ENCODE results near the gene TSHZ2.

- TF ChIP-seq POLR2A (IDR thresholded peaks at IDR 0.05; ENCODE audit: low read depth, low read length) (no peak), TAF1 (IDR thresholded peaks at IDR 0.05; ENCODE audit: borderline replicate concordance, low read depth, low read length) (no peak)
Observed at GRCh38 chr20:53337390-53338101, 365.4 kb downstream of the TSHZ2 start.

Data from GM12892 (cell line).